ENCODE data around the gene SORCS1. TPM values are rescaled to one million over a fixed set of nuclear protein-coding genes. Genes with fewer than 3 reads are reported as not detected.

SORCS1 gene
- not detected in 2 replicates for total RNA-seq

DNA sequence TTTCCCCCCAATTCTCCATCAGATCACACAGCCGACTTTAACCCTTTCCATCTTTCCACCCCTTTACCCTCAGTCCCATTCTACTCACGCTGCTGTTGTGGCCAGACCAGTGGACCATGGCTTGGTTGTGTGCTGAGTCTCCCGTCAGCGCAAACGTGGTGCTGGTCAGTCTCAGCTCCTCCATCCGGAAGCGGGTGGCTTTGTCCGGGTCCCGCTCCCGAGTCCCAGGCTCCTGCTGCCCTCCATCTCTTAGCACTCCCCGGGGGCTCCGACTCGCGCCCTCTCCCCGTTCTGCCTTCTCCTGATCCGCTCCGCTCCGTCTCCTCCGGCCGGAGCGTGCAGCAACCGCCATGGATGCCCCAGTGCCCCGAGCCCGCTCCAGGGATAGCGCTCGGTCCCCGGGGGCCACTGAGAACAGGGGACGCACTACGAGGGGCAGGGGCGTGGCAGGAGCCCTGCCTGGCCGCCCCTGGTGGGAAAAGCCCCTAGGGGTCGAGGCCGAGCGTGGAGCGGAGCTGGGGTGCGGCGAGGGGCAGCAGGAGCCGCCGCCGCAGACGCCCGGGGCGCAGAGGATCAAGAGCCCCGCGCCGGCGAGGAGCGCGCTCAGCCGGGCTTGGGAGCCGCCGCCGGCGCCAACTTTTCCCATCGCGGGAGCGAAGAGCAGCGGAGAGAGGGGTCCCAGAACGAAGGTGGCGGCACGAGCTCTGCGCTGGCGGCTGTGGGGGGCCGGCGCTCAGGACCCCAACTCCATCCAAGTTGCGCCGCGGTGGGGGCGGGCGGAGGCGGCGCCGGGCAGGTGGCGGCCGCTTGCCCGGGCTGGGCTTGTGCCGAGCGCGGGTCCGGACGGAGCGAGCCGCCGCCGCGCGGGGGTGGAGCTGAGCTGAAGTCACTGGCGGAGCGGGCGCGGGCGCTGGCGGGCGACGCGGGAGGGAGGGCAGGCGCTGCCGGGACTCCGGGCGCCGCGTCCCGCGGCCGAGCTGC is at the start of gene SORCS1:
Gene SORCS1 (minus strand): TSS at position 826 of the 981 bp plus-strand sequence.

